Stimulated activated CD4-positive, alpha-beta T cell treated with anti-CD3 and anti-CD28 coated beads, Interleukin-1b, Interleukin-23, amount 100 ng/mL, for 24 hours (primary cell): ENCODE results near the gene ALG8.

Source experiments
- DNase-seq, 4 experiments: peaks; one replicate each; pipeline ENCODE4 v3.0.0-alpha.2; 2020; ENCODE audit warnings: low read depth in 4 of 4, low spot score in 1 of 4

ALG8 gene

DNA sequence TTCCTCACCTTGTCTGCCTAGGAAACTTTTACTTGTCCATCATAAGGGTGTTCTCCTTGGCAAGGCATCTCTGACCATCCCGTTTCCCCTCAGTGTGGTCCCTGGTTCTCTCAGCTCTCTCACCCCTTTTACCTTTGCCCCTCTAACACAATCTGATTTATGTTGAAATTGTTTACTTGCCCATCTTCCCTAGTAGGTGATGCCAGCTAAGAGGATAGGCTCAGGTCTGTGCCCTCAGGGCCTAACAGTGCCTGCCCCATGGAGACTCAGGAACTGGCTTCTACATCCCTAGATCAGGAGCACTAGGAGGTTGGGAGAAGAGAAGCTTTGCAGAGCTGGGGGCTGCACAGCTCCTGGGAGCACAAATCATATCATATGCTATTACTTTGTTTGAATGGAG, 21.1 kb upstream of the ALG8 start:
- DNase-seq: no peak

DNA sequence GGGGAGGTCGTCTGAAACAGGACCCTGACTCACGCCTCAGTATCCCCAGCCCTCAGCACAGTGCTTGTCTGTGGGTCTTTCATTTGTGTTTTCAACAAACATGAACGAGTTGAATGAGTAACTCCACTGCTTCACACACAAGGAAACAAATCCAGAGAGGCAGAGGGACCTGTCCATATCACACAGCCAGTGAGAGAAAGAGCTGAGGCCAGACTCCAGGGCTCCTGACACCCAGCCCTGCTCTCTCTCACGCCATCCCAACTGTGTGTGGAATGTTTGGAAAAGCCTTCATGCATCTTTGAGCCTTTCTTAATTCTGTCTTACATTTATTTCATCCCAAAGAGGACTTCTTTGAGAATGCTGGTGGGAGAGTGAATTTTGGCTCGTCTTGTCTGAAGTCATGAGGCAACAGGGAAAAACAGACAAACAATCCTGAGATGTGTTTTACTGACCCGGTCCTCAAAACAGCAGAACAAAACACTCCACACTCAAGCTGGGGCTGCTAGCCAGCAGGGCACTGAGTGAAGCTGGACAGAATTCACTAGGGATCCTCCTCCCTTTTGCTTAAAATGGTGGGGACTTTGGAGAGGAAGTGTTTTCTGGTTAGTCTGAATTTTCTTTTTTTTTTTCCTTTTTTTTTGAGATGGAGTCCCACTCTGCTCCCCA, 19.7 kb upstream of the ALG8 start:
- DNase-seq: no peak

DNA sequence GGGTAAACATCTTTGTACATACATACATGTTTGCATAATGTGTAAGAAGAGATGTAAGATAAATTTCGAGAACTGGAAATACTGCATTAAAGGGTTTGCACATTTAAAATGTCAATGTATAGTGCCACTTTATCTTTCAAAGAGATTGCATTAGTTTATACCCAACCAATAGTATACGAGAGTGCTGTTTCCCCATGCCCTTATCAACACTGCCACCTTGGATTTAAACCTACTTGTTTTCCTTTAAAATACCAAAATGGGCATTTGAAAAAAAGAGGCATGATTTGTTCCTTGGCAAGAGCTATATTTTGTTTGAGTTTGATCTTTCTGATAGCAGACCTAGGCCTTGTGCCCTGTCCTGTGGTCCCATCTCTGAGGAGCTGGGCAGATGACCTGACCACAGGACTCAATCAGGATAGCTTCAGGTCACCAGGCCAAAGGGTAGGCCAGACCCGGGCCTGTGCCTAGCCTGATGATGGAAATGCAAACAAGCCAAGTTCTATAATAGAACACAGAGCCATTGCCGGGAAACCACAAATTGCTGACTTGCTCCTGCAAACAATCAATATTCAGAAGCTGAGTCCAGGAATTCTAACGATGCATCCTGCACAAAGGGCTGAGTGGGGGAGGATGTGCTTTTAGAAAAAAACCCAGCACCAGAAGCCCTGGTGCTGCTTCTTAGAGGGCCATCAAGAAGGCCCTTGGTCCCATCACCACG, 16.9 kb upstream of the ALG8 start:
- no peak for DNase-seq

DNA sequence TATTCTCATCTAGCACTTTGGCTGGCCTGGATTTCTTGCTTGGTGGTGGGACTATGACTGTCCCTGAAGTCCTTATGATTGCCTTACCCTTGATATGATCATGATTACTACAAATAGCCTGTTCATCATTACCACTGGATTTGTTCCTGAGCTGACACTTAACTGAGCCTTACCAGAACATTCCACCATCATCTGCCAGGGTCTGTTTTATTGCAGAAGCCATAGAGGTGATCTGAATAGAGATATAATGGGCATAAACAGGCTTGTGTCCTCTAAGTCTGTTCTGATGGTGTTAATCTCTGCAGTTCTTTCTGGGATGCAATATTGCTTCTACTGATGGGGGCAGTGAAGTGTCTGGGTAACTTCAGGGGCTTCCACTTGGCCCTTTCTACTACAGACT, 12.4 kb upstream of the ALG8 start:
- no peak for DNase-seq

DNA sequence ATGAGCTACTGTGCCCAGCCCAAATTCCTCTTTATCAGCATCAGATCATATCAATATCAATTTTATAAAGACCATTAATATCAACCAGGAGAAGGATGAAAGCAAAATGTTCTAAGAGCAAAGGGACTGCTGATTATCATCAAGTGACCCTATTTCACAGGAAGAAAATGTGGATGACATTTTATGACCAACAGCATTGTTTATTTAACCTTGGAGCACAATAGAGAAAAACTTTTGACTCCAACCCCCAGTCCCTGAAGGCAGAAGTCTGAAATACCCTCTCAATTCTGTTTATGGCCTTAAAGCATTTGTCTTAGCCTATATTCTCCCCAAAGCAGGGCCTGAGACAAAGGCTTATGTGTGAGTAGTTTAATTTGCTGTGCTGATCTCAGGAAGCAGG, 11.3 kb upstream of the ALG8 start:
- no peak for DNase-seq

DNA sequence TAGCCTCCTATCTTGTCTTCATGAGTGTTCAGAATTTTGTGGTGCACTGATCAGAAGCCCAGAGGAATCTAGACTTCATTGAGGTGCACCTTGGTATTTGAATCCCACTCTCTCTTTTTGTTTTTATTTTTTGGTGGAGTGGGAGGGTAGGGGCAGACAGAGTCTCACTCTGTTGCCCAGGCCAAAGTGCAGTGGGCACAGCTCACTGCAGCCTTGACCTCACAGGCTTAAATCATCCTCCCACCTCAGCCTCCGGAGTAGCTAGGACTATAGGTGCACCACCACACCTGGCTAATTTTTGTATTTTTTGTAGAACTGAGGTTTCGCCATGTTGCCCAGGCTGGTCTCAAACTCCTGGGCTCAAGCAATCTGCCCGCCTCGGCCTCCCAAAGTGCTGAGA, 10.9 kb upstream of the ALG8 start:
- no peak for DNase-seq

DNA sequence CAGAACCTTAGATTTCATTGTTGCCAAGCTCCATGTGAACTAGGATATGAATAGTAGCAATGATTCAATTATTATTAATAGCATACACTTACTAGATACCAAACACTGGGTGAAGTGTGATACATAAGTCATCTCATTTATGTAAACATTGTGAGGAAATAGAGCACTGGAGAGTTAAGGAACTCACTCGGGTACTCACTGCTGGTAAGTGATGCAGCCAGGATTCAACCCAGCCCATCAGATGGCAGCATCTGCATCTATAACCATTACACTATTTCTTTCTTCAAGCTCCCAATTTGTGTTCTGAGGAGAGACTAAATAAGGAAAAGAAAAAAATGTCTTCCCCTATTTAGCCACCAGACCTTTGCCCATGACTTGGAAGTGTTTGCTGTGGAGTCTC, 10.2 kb upstream of the ALG8 start:
- no peak for DNase-seq

DNA sequence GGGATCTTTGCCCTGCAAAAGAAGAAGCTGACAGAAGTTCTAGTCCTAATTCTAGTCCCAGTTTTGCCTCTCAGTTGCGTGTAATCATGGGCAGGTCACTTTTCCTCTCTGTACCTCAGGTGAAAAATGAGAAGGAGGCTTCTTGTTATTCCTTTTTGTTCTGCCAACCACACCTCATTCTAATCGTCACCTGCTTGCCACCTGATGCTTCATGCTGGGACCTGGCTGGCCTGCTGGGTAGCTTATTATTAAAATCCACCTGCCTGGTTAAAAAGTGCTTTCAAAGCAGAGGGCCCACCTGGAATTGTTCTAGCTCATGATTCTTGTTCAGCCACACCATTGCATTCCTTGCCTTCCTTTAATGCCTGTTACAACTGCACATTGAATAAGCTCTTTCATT, 8.4 kb upstream of the ALG8 start:
- DNase-seq: no peak

DNA sequence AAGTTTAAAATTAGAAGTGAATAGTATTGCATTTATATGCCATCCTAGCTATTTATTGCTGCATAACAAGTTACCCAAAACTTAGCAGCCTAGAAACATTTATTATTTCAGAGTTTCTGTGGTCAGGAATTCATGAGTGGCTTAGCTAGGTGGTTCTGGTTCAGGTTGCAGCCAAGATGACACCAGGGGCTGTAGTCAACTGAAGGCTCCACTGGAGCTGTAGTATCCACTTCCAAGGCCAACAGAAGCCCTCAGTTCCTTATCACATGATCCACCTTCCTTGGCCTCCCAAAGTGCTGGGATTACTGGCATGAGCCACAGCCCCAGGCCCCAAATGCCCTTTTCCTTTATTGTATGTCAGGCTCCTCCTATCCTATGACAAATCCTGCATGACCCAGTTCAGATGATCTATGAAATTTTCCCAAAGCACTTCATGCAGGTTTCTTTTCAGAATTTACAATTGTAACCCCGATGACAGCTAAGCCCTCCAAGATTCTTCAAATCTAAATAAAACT, 6.1 kb upstream of the ALG8 start:
- no peak for DNase-seq

DNA sequence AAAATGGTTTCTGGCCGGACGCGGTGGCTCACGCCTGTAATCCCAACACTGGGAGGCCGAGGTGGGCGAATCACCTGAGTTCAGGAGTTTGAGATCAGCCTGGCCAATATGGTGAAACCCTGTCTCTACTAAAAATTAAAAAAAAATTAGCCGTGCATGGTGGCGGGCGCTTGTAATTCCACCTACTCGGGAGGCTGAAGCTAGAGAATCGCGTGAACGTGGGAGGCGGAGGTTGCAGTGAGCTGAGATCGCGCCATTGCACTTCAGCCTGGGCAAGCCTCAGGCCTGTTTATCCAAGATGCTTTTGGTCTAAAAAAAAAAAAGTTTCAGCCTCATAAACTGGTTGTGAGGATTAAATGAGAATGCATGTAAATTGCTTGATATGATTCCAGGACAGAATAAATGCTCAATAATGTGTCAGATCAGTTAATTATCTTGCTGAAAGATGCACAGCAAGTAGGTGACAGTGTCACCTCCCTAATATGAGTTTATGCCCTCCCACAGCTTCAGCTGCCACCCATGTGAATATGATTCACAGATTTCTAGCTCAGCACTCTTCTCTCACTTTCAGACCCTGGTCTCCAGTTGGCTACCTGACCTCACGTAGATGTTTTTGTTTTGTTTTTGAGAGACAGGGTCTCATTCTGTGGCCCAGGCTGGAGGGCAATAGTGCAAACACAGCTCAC, 1.1 kb upstream of the ALG8 start:
- no peak for DNase-seq

DNA sequence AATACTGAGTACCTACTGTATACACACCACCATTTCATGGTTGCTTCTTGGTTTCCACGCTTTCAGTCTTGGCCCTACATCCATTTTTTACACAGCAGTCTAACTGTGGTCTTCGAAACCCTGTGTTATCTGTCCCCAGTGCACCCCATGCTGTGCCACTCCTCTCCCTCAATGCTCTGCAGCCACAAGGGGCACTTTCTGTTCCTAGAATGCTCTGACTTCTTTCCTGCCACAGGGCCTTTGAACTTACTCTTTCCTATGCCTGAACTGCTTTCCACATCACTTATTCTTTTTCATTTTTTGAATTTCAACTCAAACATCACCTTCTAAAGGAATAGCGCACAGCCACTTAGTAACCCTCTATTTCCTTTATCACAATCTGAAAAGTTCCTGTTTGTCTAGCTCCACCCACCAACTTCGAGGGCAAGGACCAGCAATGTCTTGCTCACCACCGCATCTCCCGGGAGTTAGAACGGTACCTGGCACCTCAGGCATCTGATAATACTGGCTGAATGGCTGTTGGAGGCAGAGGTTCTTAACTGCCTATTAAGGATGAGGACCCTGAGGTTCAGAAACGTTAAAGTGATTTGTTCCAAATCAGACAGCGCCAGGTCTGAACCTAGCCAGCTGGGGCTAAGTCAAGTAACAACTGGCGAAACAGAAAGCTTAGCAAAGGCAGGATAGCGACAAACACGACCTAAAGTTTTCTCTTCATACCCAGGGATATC, 568 bp downstream of the ALG8 start:
- peak; percentile 4 to 41 (median 19) for DNase-seq

DNA sequence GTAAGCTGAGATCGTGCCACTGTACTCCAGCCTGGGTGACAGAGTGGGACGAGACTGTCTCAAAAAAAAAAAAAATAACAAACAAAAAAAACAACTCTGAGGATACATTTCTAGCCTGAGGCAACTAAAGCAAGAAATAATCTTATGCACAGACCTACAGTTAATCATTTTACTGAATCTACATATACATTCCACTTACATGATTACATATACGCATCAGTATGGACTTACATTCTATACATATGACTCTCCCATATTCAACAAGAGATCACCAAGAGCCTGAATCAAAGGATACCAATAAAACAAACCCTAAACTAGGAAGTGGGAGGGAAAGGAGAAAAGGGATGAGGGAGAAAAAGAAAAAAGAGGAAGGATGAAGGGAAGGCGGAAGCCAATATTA, 1.1 kb downstream of the ALG8 start:
- DNase-seq: no peak

DNA sequence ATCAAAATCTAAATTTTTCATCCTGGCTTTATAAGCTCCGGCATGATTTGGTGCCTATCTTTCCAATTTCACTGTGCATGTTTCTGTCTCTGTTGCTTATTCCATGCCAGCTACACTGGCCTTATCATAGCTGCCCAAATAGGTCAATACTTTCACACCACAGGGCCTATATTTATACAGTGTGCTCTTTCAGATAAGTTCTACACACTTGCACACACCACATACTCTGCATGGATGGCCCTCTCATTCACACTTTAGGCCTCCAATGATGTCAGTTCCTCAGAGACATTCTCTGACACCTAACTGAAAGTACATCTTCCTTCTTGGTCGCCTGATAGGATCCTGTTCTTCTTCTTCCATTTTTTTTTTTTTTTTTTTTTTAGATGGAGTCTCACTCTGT, 7.0 kb downstream of the ALG8 start:
- DNase-seq: no peak

DNA sequence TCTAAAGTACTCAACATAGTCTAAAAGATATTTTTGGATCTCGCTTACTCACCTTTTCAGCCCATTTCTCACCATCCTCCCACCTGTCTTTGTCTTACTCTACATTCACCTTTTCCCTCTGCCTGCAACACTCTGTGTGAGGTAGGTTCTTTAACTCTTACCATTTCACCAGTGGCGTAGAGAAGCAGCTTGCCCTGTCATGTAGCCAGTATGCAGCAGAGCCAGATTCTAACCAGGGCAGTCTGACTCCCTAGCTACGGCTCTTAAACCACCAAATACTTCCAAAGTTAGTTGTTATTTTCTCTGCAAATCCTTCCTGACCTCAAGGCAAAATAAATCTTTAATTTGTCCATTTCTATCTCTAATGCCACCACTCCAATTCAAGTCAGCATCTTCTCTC, 7.5 kb downstream of the ALG8 start:
- DNase-seq: no peak

DNA sequence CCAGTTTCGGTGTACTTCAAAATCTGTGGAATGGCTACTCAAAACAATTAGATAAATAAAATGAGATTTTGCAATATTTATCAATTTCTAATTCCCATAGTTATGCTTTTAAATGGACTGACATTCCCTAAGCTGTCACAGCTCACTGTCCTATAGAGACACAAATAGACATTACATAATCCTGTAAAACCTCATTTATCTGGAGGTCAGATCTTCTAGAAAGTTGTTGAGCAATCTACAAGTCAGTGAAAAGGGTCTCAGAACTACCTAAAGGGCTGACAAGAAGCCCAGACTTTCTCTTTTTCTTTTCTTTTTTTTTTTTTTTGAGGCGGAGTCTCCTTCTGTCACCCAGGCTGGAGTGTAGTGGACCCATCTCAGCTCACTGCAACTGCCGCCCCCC, 12.0 kb downstream of the ALG8 start:
- DNase-seq: no peak

DNA sequence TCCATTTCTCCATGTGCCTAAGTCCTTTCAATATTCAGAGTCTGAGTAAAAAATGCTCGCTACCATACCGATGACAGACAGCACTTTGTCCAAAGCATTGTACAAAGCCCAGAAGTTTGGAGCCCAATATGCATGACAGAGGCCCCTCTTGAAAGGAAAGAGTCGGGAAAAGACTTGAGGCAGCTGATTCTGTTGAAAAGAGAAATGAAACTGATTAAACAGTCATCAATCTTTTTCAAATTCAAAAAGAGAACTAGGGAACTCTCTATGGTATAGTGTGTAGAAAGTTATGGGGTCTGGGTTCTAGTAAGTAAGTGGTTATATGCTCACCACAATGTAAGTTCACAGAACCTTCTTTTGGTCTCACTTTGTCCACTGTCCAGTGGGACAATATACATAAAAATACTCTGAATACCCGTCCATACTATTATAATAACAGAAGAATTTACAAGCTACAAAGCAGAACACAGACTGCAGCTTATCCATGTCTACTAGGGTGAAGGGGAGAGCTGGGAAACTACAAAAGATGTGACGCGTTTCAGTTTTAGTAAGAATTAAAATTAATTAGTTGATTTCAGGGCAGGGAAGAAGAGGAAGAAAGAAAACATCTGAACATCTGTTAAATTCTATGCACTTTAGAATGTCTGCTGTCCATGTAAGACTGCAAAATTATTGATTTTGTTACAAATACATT, 26.7 kb downstream of the ALG8 start:
- no peak for DNase-seq

DNA sequence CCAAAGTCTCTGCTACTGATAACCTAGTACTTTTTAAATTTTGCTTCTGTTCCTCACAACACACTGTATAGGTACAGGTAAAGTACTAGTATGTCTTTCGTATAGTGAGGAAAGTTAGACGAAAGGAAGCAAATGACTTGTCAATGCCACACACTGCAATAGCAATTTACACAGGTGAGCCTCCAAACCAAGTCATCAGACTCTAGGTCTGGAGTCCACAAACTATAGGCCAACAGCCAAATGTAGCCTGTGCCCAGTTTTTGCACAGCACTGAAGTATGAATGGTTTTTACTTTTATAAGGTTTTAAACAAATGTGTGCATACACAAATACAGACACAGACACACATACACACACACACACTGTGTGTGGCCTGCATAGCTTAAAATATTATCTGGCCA, 28.1 kb downstream of the ALG8 start:
- no peak for DNase-seq

DNA sequence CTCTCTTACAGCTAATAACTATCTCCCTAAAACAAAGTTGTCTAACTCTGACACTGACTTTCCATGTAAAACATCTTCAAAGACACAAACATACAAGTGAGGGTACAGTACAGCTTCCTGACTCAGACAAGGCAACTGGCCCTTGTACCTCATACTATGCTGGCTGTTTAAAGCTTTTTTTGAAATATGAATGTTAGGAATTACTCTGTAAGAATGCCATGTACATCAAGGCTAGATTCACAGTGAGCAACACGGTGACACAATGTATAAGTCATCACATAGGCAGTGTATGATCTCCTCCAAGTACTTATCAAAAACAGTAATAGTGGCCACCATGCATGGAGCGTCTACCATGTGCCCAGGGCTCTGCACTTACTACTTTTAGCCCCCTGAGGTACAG, 28.6 kb downstream of the ALG8 start:
- DNase-seq: no peak

DNA sequence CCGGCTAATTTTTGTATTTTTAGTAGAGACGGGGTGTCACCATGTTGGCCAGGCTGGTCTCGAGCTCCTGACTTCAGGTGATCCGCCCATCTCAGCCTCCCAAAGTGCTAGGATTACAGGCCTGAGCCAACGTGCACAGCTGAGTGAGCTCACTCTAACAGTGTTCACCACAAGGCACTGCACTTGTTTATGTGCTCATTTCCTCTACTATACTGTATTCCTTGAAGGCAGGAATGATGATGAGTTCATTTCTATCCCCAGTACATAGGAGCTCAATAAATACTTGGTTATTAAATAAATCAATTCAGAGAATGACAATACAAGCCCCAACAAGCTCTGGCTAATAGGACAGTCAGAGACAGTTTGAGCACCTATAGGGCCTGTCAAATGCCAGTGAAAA, 29.1 kb downstream of the ALG8 start:
- no peak for DNase-seq

DNA sequence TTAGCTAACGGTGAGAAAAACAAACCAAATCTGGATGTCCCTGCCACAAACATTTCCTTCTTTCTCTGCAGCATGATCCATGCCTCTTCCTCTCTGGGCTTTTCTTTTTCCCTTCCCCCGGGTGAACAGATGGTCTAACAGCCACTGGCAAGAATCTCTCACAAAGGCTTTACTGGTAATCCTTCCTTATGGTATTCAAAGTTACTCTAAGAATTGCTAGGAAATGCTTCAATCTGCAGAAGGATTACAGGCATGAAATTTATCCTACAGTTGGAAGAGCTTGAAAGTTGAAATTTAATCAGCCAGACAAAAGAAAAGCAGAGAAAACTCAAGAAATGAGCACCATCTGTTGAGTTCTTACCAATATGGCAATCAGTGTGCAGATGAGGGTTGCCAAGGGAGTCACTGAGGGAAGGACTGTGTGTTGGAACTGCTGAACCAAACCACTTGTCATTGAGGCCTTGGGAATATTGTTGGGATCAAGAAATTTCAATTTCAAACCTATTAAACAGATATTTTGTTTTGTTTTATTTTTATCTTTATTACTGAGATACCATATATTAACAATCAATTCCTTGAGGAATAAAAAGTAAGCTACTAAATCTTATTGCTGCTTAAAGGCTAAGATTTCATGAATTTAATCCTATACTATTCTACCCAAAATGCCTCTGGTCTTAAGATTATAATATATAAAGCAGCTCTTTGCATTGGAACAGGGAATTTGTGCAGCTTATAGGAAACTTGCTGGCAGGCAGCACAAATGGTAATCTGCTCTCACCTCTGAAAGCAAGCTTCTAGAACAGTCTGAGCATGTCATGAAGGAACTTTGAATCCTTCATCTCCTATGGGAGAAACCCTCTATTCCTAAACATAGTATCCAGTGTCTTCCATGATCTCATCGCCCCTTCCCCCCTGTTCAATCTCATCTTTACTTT, 30.1 kb downstream of the ALG8 start:
- DNase-seq: no peak
